Peyer's patch (tissue), 4 donors: ENCODE data around the gene SLC7A9. TPM values are rescaled to one million over a fixed set of nuclear protein-coding genes. Genes with fewer than 3 reads are reported as not detected.

ENCODE experiments used
- DNase-seq, 3 donors: peaks; one replicate each; pipeline ENCODE4 v3.0.0-alpha.2; 2017 to 2019
- H3K27ac ChIP-seq, 4 donors: fragments of 200-600 bp; sonication (generic); one replicate each; pipeline ENCODE4 v1.5.1; 2016 to 2019
- H3K27me3 ChIP-seq, 2 donors: fragments of 200-600 bp; sonication (generic); one replicate each; pipeline ENCODE4 v1.5.1; 2019
- H3K36me3 ChIP-seq, 3 donors: fragments of 200-600 bp; sonication (generic); one replicate each; pipeline ENCODE4 v1.5.1; 2016 to 2019
- H3K4me1 ChIP-seq, 4 donors: fragments of 200-600 bp; sonication (generic); one replicate each; pipeline ENCODE4 v1.5.1; 2016 to 2019
- H3K4me3 ChIP-seq, 4 donors: fragments of 200-600 bp; sonication (generic); 1 replicate in 3 of 4; 2 replicates in 1 of 4; pipeline ENCODE4 v1.5.1; 2016 to 2019; ENCODE audit warnings: mild to moderate bottlenecking in 1 of 4
- H3K9me3 ChIP-seq, 4 donors: fragments of 200-600 bp; sonication (generic); one replicate each; pipeline ENCODE4 v1.5.1; 2016 to 2019; ENCODE audit warnings: mild to moderate bottlenecking in 1 of 4
- CTCF ChIP-seq, 6 experiments: fragments of 450-650 bp in 4 of 6; fragments of 200-600 bp in 2 of 6; sonication (generic) in 1 of 6; IDR thresholded peaks; one replicate each; pipeline ENCODE4 v1.5.1; 2017 to 2019; ENCODE audit warnings: antibody characterized with exemption in 6 of 6, mild to moderate bottlenecking in 3 of 6, moderate library complexity in 1 of 6
- POLR2A ChIP-seq, 2 donors: fragments of 450-650 bp; IDR thresholded peaks; one replicate each; pipeline ENCODE4 v1.5.1; 2017; ENCODE audit warnings: antibody characterized with exemption in 2 of 2, mild to moderate bottlenecking in 2 of 2, moderate library complexity in 2 of 2
- total RNA-seq, 4 donors: library from RNA; depleted of rRNA; stranded (reverse); fragments of >200 nt; gene quantifications; one replicate each; pipeline ENCODE4 v1.1.0, GENCODE V29; 2016

SLC7A9 gene
- total RNA-seq, 4 donors from 2014 or later: 22.3 to 1,183 (median 609) TPM

- no peaks in the 10 kb centered on the region for H3K9me3 ChIP-seq
- H3K4me3 ChIP-seq: no peak overlapping the region
- no peaks in the 10 kb centered on the region for H3K4me1 ChIP-seq
- H3K36me3 ChIP-seq: peaks cover 0 to 44% (median 0%) of the 10 kb centered on the region in 3 donors
- H3K27ac ChIP-seq: no peak overlapping the region
- no peak for DNase-seq
- TF ChIP-seq CTCF (IDR thresholded peaks at IDR 0.05) (no peak), POLR2A (IDR thresholded peaks at IDR 0.05) (no peak)
- no peaks in the 10 kb centered on the region for H3K27me3 ChIP-seq
These were observed 40.1 kb downstream of the SLC7A9 start for GRCh38 chr19:32829345-32829896.

- TF ChIP-seq POLR2A (IDR thresholded peaks at IDR 0.05): no peak
- no peak for TF ChIP-seq CTCF (IDR thresholded peaks at IDR 0.05)
- peaks cover 0 to 38% (median 0%) of the 10 kb centered on the region in 3 donors for H3K36me3 ChIP-seq
- no peak overlapping the region for H3K27ac ChIP-seq
- H3K9me3 ChIP-seq: no peaks in the 10 kb centered on the region
- DNase-seq: no peak
- H3K4me3 ChIP-seq: no peak overlapping the region
- no peaks in the 10 kb centered on the region for H3K4me1 ChIP-seq
- no peaks in the 10 kb centered on the region for H3K27me3 ChIP-seq
These were observed 40.8 kb downstream of the SLC7A9 start for GRCh38 chr19:32828643-32829344.

GRCh38 chr19:32828139-32828538 is 41.4 kb downstream of the SLC7A9 start:
- Histone ChIP-seq H3K4me3 (no peak overlapping the region), H3K27me3 (no peaks in the 10 kb centered on the region), H3K36me3 (peaks cover 0 to 38% (median 0%) of the 10 kb centered on the region in 3 donors), H3K9me3 (no peaks in the 10 kb centered on the region), H3K4me1 (no peaks in the 10 kb centered on the region), H3K27ac (no peak overlapping the region)
- TF ChIP-seq CTCF (IDR thresholded peaks at IDR 0.05) (no peak), POLR2A (IDR thresholded peaks at IDR 0.05) (no peak)
- DNase-seq: no peak

GRCh38 chr19:32824916-32825608 is 44.5 kb downstream of the SLC7A9 start:
- Histone ChIP-seq H3K4me3 (no peak overlapping the region), H3K9me3 (no peaks in the 10 kb centered on the region), H3K4me1 (no peaks in the 10 kb centered on the region), H3K27me3 (no peaks in the 10 kb centered on the region), H3K27ac (no peak overlapping the region), H3K36me3 (peaks cover 0 to 23% (median 0%) of the 10 kb centered on the region in 3 donors)
- TF ChIP-seq POLR2A (IDR thresholded peaks at IDR 0.05): no peak
- no peak for TF ChIP-seq CTCF (IDR thresholded peaks at IDR 0.05)
- no peak for DNase-seq

GRCh38 chr19:32824191-32824751 is 45.3 kb downstream of the SLC7A9 start:
- no peak for DNase-seq
- Histone ChIP-seq H3K4me3 (no peak overlapping the region), H3K27me3 (no peaks in the 10 kb centered on the region), H3K27ac (no peak overlapping the region), H3K9me3 (no peaks in the 10 kb centered on the region), H3K36me3 (peaks cover 0 to 16% (median 0%) of the 10 kb centered on the region in 3 donors), H3K4me1 (no peaks in the 10 kb centered on the region)
- no peak for TF ChIP-seq CTCF (IDR thresholded peaks at IDR 0.05)
- TF ChIP-seq POLR2A (IDR thresholded peaks at IDR 0.05): no peak
